ENCODE measurements around the gene PTCSC3. TPM values are rescaled to one million over a fixed set of nuclear protein-coding genes. Genes with fewer than 3 reads are reported as not detected.

PTCSC3 gene
- total RNA-seq, 4 donors from 2014 or later, result not detected

GRCh38 chr14:36204461-36205073 is 28.0 kb upstream of the PTCSC3 start:
- no peaks in the 10 kb centered on the region for H3K4me1 ChIP-seq
- no peak overlapping the region for H3K27ac ChIP-seq
- H3K4me3 ChIP-seq, result no peak overlapping the region
- no peak for TF ChIP-seq POLR2AphosphoS5 (IDR thresholded peaks at IDR 0.05)
- TF ChIP-seq EP300 (IDR thresholded peaks at IDR 0.05), result no peak
- no peak for TF ChIP-seq POLR2A (IDR thresholded peaks at IDR 0.05)
- TF ChIP-seq CTCF (IDR thresholded peaks at IDR 0.05), result no peak
- H3K36me3 ChIP-seq, result no peaks in the 10 kb centered on the region
- 90% methylated on average over 4 of the region's 4 CpGs for WGBS
- peaks cover 6% of the 10 kb centered on the region for H3K9me3 ChIP-seq
- peaks cover 3% of the 10 kb centered on the region for H3K27me3 ChIP-seq
- no peak for DNase-seq (ENCODE audit: low spot score in 2 of 2)

- no peak overlapping the region for H3K4me3 ChIP-seq
- TF ChIP-seq CTCF (IDR thresholded peaks at IDR 0.05), result no peak
- TF ChIP-seq EP300 (IDR thresholded peaks at IDR 0.05), result no peak
- no peak for TF ChIP-seq POLR2A (IDR thresholded peaks at IDR 0.05)
- TF ChIP-seq POLR2AphosphoS5 (IDR thresholded peaks at IDR 0.05), result no peak
- 43% methylated on average over 1 of the region's 1 CpG for WGBS
- H3K27me3 ChIP-seq, result peaks cover 6% of the 10 kb centered on the region
- H3K27ac ChIP-seq, result no peak overlapping the region
- no peaks in the 10 kb centered on the region for H3K4me1 ChIP-seq
- peaks cover 6% of the 10 kb centered on the region for H3K9me3 ChIP-seq
- no peaks in the 10 kb centered on the region for H3K36me3 ChIP-seq
- no peak for DNase-seq (ENCODE audit: low spot score in 2 of 2)
Observed at GRCh38 chr14:36198378-36198777, 21.9 kb upstream of the PTCSC3 start.

- WGBS, result 60% methylated on average over 4 of the region's 4 CpGs
- Histone ChIP-seq H3K36me3 (no peaks in the 10 kb centered on the region), H3K4me1 (no peaks in the 10 kb centered on the region), H3K9me3 (no peaks in the 10 kb centered on the region), H3K27ac (no peak overlapping the region), H3K4me3 (no peak overlapping the region), H3K27me3 (peaks cover 4% of the 10 kb centered on the region)
- no peak for DNase-seq (ENCODE audit: low spot score in 2 of 2)
- no peak for TF ChIP-seq POLR2A (IDR thresholded peaks at IDR 0.05)
- no peak for TF ChIP-seq EP300 (IDR thresholded peaks at IDR 0.05)
- no peak for TF ChIP-seq CTCF (IDR thresholded peaks at IDR 0.05)
- no peak for TF ChIP-seq POLR2AphosphoS5 (IDR thresholded peaks at IDR 0.05)
Observed at GRCh38 chr14:36194663-36195062, 18.1 kb upstream of the PTCSC3 start.

GRCh38 chr14:36192530-36192929 is 16.0 kb upstream of the PTCSC3 start:
- WGBS, result 65% methylated on average over 3 of the region's 3 CpGs

GRCh38 chr14:36183402-36183801 is 6.9 kb upstream of the PTCSC3 start:
- H3K27me3 ChIP-seq, result no peaks in the 10 kb centered on the region
- no peaks in the 10 kb centered on the region for H3K4me1 ChIP-seq
- 86% methylated on average over 3 of the region's 3 CpGs for WGBS
- TF ChIP-seq POLR2AphosphoS5 (IDR thresholded peaks at IDR 0.05) (no peak), CTCF (IDR thresholded peaks at IDR 0.05) (no peak), EP300 (IDR thresholded peaks at IDR 0.05) (no peak), POLR2A (IDR thresholded peaks at IDR 0.05) (no peak)
- no peak for DNase-seq (ENCODE audit: low spot score in 2 of 2)
- H3K9me3 ChIP-seq, result no peaks in the 10 kb centered on the region
- no peak overlapping the region for H3K27ac ChIP-seq
- H3K4me3 ChIP-seq, result no peak overlapping the region
- H3K36me3 ChIP-seq, result no peaks in the 10 kb centered on the region

More at GRCh38 chr14:36192530-36192929, 16.0 kb upstream of the PTCSC3 start:
- TF ChIP-seq POLR2AphosphoS5 (IDR thresholded peaks at IDR 0.05) (no peak), EP300 (IDR thresholded peaks at IDR 0.05) (no peak), POLR2A (IDR thresholded peaks at IDR 0.05) (no peak), CTCF (IDR thresholded peaks at IDR 0.05) (no peak)
- no peaks in the 10 kb centered on the region for H3K9me3 ChIP-seq
- no peaks in the 10 kb centered on the region for H3K4me1 ChIP-seq
- H3K36me3 ChIP-seq, result no peaks in the 10 kb centered on the region
- no peak overlapping the region for H3K27ac ChIP-seq
- H3K27me3 ChIP-seq, result no peaks in the 10 kb centered on the region
- no peak overlapping the region for H3K4me3 ChIP-seq
- DNase-seq (ENCODE audit: low spot score in 2 of 2), result no peak
